H1 (cell line): Measurements from ENCODE around the gene YWHAG. TPM values are rescaled to one million over a fixed set of nuclear protein-coding genes. Genes with fewer than 3 reads are reported as not detected.
A peak's percentile ranks its signal among the peaks of the same experiment; 100 is the strongest.

Experiments used
- BACH1 ChIP-seq: IDR thresholded peaks from 2 replicates; pipeline ENCODE4 v1.6.1; 2012; ENCODE audit warnings: low read length, improper control_type of control experiment
- BRCA1 ChIP-seq: IDR thresholded peaks from 2 replicates; pipeline ENCODE4 v1.6.1; 2012; ENCODE audit warnings: low read depth, low read length, improper control_type of control experiment
- CBX5 ChIP-seq: fragments of 300-800, 300-1000 bp; sonication (generic); IDR thresholded peaks from 2 replicates; pipeline ENCODE4 v1.7.1; 2016; ENCODE audit warnings: antibody characterized with exemption, low read length, low read depth
- CHD1 ChIP-seq: IDR thresholded peaks from 2 replicates; pipeline ENCODE4 v1.6.1; 2012; ENCODE audit warnings: low read depth, low read length, improper control_type of control experiment
- CHD2 ChIP-seq: IDR thresholded peaks from 2 replicates; pipeline ENCODE4 v1.6.1; 2012; ENCODE audit warnings: low read length, improper control_type of control experiment
- HDAC2 ChIP-seq, 2 experiments: fragments of 300-600 bp in 1 of 2; sonication (generic) in 1 of 2; IDR thresholded peaks; 2 replicates each; pipeline ENCODE4 v1.6.1; 2011 to 2012; ENCODE audit warnings: low read depth in 2 of 2, low read length in 2 of 2, mild to moderate bottlenecking in 2 of 2, moderate library complexity in 2 of 2, borderline replicate concordance in 1 of 2, inconsistent platforms in 1 of 2
- JUN ChIP-seq: IDR thresholded peaks from 2 replicates; pipeline ENCODE4 v1.6.1; 2011; ENCODE audit warnings: low read depth, mild to moderate bottlenecking, improper control_type of control experiment, low read length
- JUND ChIP-seq: IDR thresholded peaks from 2 replicates; pipeline ENCODE4 v1.6.1; 2011; ENCODE audit warnings: mild to moderate bottlenecking, improper control_type of control experiment, low read length
- KDM1A ChIP-seq: fragments of 200-600, 300-600 bp; sonication (generic); IDR thresholded peaks from 2 replicates; pipeline ENCODE4 v1.7.1; 2016; ENCODE audit warnings: mild to moderate bottlenecking, low read length, borderline replicate concordance
- KDM4A ChIP-seq: IDR thresholded peaks from one replicate; pipeline ENCODE4 v1.7.1; 2012; ENCODE audit warnings: low read depth, mild to moderate bottlenecking, moderate library complexity, low read length, inconsistent platforms; ENCODE audit not compliant: severe bottlenecking
- NRF1 ChIP-seq: IDR thresholded peaks from 2 replicates; pipeline ENCODE4 v1.6.1; 2011; ENCODE audit warnings: mild to moderate bottlenecking, low read depth, low read length, improper control_type of control experiment
- PHF8 ChIP-seq: fragments of 200-600 bp; sonication (generic); conservative IDR thresholded peaks from 2 replicates; pipeline ENCODE4 v1.7.1; 2012; ENCODE audit warnings: low read depth, mild to moderate bottlenecking, inconsistent platforms, low read length, moderate library complexity
- RAD21 ChIP-seq, 2 experiments: IDR thresholded peaks in 1 of 2; conservative IDR thresholded peaks in 1 of 2; 2 replicates each; pipeline ENCODE4 v1.6.1; 2011; ENCODE audit warnings: low read depth in 2 of 2, low read length in 2 of 2, improper control_type of control experiment in 1 of 2, inconsistent platforms in 1 of 2, mild to moderate bottlenecking in 1 of 2, moderate library complexity in 1 of 2
- RFX5 ChIP-seq: IDR thresholded peaks from 2 replicates; pipeline ENCODE4 v1.6.1; 2011; ENCODE audit warnings: low read depth, low read length, improper control_type of control experiment, borderline replicate concordance
- SIN3A ChIP-seq, 2 experiments: IDR thresholded peaks in 1 of 2; conservative IDR thresholded peaks in 1 of 2; 2 replicates each; pipeline ENCODE4 v1.6.1; 2011 to 2012; ENCODE audit warnings: low read length in 2 of 2, improper control_type of control experiment in 1 of 2, low read depth in 1 of 2, mild to moderate bottlenecking in 1 of 2
- SIX5 ChIP-seq: IDR thresholded peaks from 2 replicates; pipeline ENCODE4 v1.6.1; 2011; ENCODE audit warnings: mild to moderate bottlenecking, low read depth, low read length
- SP1 ChIP-seq: IDR thresholded peaks from 2 replicates; pipeline ENCODE4 v1.6.1; 2011; ENCODE audit warnings: low read depth, low read length
- SRF ChIP-seq: IDR thresholded peaks from 2 replicates; pipeline ENCODE4 v1.6.1; 2011; ENCODE audit warnings: mild to moderate bottlenecking, low read depth, low read length, moderate library complexity
- TEAD4 ChIP-seq: IDR thresholded peaks from 2 replicates; pipeline ENCODE4 v1.6.1; 2012; ENCODE audit warnings: low read depth, low read length, inconsistent platforms, mixed read lengths
- YY1 ChIP-seq: IDR thresholded peaks from 2 replicates; pipeline ENCODE4 v1.6.1; 2011; ENCODE audit warnings: low read depth, mild to moderate bottlenecking, low read length
- polyA plus RNA-seq, 7 experiments: library from polyadenylated mRNA; depleted of rRNA in 3 of 7; stranded (reverse) in 5 of 7; unstranded in 2 of 7; fragments of >200 nt in 5 of 7; fragments of 200-250 nt in 2 of 7; gene quantifications; 1 replicate in 5 of 7; 2 replicates in 1 of 7; 4 replicates in 1 of 7; pipeline versions ENCODE4 v1.2.1 to v1.2.3, GENCODE V29; 2011 to 2013; ENCODE audit warnings: missing spikeins in 2 of 7, mixed read lengths in 2 of 7
- total RNA-seq: library from RNA; stranded (reverse); fragmentation: NEBNext Ultra II Directional; extraction: Animal tissue kit (Norgen Biotek cat#: 25700); gene quantifications from 2 replicates; pipeline ENCODE4 v1.2.1, GENCODE V29; 2021
- TF ChIP-seq, protein P1 (sequence below), 3 experiments: IDR thresholded peaks; 1 replicate in 2 of 3; 2 replicates in 1 of 3; pipeline versions ENCODE4 v1.5.1 to v1.6.1; 2011; ENCODE audit warnings: low read length in 3 of 3, mild to moderate bottlenecking in 3 of 3, inconsistent platforms in 2 of 3, low read depth in 1 of 3, moderate library complexity in 1 of 3; ENCODE audit not compliant: insufficient read depth in 1 of 3; ENCODE audit errors: control extremely low read depth in 1 of 3

Gene YWHAG
- total and polyA plus RNA-seq, 2 of the 8 experiments (the other 6 are each of a cell fraction or from before 2014, with no cell fraction given): 57.2 to 241 TPM

DNA sequence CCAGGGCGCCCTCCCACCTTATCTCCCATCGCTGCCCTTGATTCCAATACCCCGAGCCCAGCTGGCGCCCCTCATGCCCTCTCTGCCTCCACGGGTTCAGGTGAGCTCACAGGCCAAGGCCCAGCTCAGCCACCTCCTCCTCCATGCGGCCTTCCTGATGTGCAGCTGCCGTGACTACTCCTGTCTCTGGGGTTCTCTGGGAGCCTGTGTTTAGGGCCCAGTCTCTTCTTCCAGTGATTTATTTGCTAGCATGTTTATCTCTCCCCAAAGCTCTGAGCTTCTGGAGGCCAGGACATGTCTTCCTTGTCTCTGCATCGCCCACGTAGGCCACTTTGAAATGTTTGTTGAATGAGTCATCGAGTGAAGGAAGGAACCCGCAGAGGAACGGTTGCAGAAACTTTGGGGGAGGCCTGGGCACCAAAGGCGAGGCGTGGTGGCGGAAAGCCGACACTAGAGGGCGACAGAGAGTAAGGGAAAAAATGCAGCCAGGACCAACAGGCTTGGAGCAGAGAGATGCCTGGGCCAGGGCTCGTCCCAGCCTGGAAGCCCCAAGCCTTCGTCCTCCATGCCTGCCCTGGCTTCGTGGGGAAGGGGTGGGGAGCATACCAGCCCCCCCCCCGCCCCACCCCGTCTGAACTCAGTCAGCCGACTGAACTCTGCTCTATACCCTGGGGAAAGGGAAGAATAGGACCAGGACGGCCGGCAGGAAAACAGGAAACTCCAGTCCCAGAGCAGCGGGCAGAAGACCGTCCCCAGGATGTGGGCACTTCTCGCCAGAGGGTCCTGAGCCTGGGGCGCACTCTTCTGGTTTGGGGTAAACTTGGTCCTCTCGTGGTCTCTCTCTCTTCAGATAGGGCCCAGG, 67.2 kb downstream of the YWHAG start (continued):
- TF ChIP-seq KDM4A (no peak), TEAD4 (peak; percentile 69), YY1 (peak; percentile 57), CBX5 (no peak), SIN3A (conservative IDR thresholded peaks at IDR 0.05 in 1 of 2, IDR thresholded peaks at IDR 0.05 in 1 of 2; ENCODE audit: low read depth in 1 of 2, low read length in 2 of 2) (0 out of 4 replicates have a peak, but pooled peaks of 1 of the 2 experiments have one; percentile 50), BRCA1 (no peak), NRF1 (no peak), SP1 (peak; percentile 56; the same call in 1 of the 2 replicates), CHD1 (no peak), SIX5 (no peak), SRF (no peak), RAD21 (IDR thresholded peaks at IDR 0.05 in 1 of 2, conservative IDR thresholded peaks at IDR 0.05 in 1 of 2; ENCODE audit: low read depth in 2 of 2, low read length in 2 of 2) (peak; percentile 89 to 92), KDM1A (peak; percentile 55; the same call in 1 of the 2 replicates), HDAC2 (IDR thresholded peaks at IDR 0.05; ENCODE audit: borderline replicate concordance in 1 of 2, low read depth in 2 of 2, low read length in 2 of 2) (no peak), JUND (peak; percentile 99), JUN (peak; percentile 75), BACH1 (no peak), CHD2 (0 out of 2 replicates have a peak, but pooled peaks have one; percentile 32), RFX5 (no peak), PHF8 (no peak)
- TF ChIP-seq, protein P1, sequence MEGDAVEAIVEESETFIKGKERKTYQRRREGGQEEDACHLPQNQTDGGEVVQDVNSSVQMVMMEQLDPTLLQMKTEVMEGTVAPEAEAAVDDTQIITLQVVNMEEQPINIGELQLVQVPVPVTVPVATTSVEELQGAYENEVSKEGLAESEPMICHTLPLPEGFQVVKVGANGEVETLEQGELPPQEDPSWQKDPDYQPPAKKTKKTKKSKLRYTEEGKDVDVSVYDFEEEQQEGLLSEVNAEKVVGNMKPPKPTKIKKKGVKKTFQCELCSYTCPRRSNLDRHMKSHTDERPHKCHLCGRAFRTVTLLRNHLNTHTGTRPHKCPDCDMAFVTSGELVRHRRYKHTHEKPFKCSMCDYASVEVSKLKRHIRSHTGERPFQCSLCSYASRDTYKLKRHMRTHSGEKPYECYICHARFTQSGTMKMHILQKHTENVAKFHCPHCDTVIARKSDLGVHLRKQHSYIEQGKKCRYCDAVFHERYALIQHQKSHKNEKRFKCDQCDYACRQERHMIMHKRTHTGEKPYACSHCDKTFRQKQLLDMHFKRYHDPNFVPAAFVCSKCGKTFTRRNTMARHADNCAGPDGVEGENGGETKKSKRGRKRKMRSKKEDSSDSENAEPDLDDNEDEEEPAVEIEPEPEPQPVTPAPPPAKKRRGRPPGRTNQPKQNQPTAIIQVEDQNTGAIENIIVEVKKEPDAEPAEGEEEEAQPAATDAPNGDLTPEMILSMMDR (IDR thresholded peaks at IDR 0.05; ENCODE audit: control extremely low read depth in 1 of 3, insufficient read depth in 1 of 3, low read depth in 1 of 3, low read length in 3 of 3): peak; percentile 94 to 99 (median 95)
